H1 (cell line): Measurements from ENCODE around the gene TCEAL6. TPM values are rescaled to one million over a fixed set of nuclear protein-coding genes. Genes with fewer than 3 reads are reported as not detected.

ENCODE experiments used
- BCL11A ChIP-seq, 2 experiments: IDR thresholded peaks; one replicate each; pipeline ENCODE4 v1.6.1; 2011; ENCODE audit warnings: low read depth in 2 of 2, low read length in 2 of 2, mild to moderate bottlenecking in 2 of 2
- GTF2F1 ChIP-seq: IDR thresholded peaks from 2 replicates; pipeline ENCODE4 v1.6.1; 2012; ENCODE audit warnings: low read depth, low read length, improper control_type of control experiment, borderline replicate concordance
- MAFK ChIP-seq: IDR thresholded peaks from 2 replicates; pipeline ENCODE4 v1.6.1; 2012; ENCODE audit warnings: low read depth, mild to moderate bottlenecking, improper control_type of control experiment, low read length
- PHF8 ChIP-seq: fragments of 200-600 bp; sonication (generic); conservative IDR thresholded peaks from 2 replicates; pipeline ENCODE4 v1.7.1; 2012; ENCODE audit warnings: low read depth, mild to moderate bottlenecking, inconsistent platforms, low read length, moderate library complexity
- POLR2AphosphoS5 ChIP-seq: IDR thresholded peaks from 2 replicates; pipeline ENCODE4 v1.6.1; 2011; ENCODE audit warnings: low read depth, low read length
- POU5F1 ChIP-seq: IDR thresholded peaks from 2 replicates; pipeline ENCODE4 v1.6.1; 2011; ENCODE audit warnings: low read depth, mild to moderate bottlenecking, low read length, moderate library complexity
- RBBP5 ChIP-seq: IDR thresholded peaks from 2 replicates; pipeline ENCODE4 v1.7.1; 2012; ENCODE audit warnings: low read depth, mild to moderate bottlenecking, inconsistent platforms, low read length, moderate library complexity, borderline replicate concordance
- SIN3A ChIP-seq, 2 experiments: IDR thresholded peaks in 1 of 2; conservative IDR thresholded peaks in 1 of 2; 2 replicates each; pipeline ENCODE4 v1.6.1; 2011 to 2012; ENCODE audit warnings: low read length in 2 of 2, improper control_type of control experiment in 1 of 2, low read depth in 1 of 2, mild to moderate bottlenecking in 1 of 2
- SIX5 ChIP-seq: IDR thresholded peaks from 2 replicates; pipeline ENCODE4 v1.6.1; 2011; ENCODE audit warnings: mild to moderate bottlenecking, low read depth, low read length
- SP4 ChIP-seq: IDR thresholded peaks from 2 replicates; pipeline ENCODE4 v1.6.1; 2012; ENCODE audit warnings: low read length, inconsistent platforms
- polyA plus RNA-seq, 7 experiments: library from polyadenylated mRNA; depleted of rRNA in 3 of 7; stranded (reverse) in 5 of 7; unstranded in 2 of 7; fragments of >200 nt in 5 of 7; fragments of 200-250 nt in 2 of 7; gene quantifications; 1 replicate in 5 of 7; 2 replicates in 1 of 7; 4 replicates in 1 of 7; pipeline versions ENCODE4 v1.2.1 to v1.2.3, GENCODE V29; 2011 to 2013; ENCODE audit warnings: missing spikeins in 2 of 7, mixed read lengths in 2 of 7
- total RNA-seq: library from RNA; stranded (reverse); fragmentation: NEBNext Ultra II Directional; extraction: Animal tissue kit (Norgen Biotek cat#: 25700); gene quantifications from 2 replicates; pipeline ENCODE4 v1.2.1, GENCODE V29; 2021
- TF ChIP-seq, protein P1 (sequence below): fragments of 300-600 bp; sonication (generic); IDR thresholded peaks from 2 replicates; pipeline ENCODE4 v1.7.1; 2012; ENCODE audit warnings: low read length, moderate library complexity, mild to moderate bottlenecking, inconsistent platforms; ENCODE audit not compliant: insufficient replicate concordance
- TF ChIP-seq, protein P2 (sequence below): IDR thresholded peaks from 2 replicates; pipeline ENCODE4 v1.6.1; 2011; ENCODE audit warnings: low read depth, mild to moderate bottlenecking, low read length; ENCODE audit not compliant: insufficient read depth

Gene TCEAL6
- total and polyA plus RNA-seq, 2 of the 8 experiments (the other 6 are each of a cell fraction or from before 2014, with no cell fraction given), result not detected

DNA sequence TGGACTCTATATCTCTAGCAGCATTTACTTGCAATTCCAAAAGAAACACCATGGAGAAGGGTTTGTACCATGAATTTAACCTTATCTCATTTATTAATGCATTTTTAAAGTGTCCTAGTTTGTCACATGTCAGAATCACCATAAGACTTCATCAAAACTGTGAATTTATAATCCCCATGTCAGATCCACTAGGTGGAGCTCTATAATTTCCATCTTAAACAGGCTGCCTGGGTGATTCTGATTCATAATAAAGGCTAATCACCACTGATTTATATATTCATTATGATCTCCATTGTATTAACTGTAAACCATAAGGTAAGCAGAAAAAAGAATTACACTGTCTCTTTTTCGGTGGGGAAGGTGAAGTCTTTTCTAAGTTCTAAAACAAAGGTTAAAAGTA is 12.8 kb downstream of the TCEAL6 start (continued):
- TF ChIP-seq, protein P1, sequence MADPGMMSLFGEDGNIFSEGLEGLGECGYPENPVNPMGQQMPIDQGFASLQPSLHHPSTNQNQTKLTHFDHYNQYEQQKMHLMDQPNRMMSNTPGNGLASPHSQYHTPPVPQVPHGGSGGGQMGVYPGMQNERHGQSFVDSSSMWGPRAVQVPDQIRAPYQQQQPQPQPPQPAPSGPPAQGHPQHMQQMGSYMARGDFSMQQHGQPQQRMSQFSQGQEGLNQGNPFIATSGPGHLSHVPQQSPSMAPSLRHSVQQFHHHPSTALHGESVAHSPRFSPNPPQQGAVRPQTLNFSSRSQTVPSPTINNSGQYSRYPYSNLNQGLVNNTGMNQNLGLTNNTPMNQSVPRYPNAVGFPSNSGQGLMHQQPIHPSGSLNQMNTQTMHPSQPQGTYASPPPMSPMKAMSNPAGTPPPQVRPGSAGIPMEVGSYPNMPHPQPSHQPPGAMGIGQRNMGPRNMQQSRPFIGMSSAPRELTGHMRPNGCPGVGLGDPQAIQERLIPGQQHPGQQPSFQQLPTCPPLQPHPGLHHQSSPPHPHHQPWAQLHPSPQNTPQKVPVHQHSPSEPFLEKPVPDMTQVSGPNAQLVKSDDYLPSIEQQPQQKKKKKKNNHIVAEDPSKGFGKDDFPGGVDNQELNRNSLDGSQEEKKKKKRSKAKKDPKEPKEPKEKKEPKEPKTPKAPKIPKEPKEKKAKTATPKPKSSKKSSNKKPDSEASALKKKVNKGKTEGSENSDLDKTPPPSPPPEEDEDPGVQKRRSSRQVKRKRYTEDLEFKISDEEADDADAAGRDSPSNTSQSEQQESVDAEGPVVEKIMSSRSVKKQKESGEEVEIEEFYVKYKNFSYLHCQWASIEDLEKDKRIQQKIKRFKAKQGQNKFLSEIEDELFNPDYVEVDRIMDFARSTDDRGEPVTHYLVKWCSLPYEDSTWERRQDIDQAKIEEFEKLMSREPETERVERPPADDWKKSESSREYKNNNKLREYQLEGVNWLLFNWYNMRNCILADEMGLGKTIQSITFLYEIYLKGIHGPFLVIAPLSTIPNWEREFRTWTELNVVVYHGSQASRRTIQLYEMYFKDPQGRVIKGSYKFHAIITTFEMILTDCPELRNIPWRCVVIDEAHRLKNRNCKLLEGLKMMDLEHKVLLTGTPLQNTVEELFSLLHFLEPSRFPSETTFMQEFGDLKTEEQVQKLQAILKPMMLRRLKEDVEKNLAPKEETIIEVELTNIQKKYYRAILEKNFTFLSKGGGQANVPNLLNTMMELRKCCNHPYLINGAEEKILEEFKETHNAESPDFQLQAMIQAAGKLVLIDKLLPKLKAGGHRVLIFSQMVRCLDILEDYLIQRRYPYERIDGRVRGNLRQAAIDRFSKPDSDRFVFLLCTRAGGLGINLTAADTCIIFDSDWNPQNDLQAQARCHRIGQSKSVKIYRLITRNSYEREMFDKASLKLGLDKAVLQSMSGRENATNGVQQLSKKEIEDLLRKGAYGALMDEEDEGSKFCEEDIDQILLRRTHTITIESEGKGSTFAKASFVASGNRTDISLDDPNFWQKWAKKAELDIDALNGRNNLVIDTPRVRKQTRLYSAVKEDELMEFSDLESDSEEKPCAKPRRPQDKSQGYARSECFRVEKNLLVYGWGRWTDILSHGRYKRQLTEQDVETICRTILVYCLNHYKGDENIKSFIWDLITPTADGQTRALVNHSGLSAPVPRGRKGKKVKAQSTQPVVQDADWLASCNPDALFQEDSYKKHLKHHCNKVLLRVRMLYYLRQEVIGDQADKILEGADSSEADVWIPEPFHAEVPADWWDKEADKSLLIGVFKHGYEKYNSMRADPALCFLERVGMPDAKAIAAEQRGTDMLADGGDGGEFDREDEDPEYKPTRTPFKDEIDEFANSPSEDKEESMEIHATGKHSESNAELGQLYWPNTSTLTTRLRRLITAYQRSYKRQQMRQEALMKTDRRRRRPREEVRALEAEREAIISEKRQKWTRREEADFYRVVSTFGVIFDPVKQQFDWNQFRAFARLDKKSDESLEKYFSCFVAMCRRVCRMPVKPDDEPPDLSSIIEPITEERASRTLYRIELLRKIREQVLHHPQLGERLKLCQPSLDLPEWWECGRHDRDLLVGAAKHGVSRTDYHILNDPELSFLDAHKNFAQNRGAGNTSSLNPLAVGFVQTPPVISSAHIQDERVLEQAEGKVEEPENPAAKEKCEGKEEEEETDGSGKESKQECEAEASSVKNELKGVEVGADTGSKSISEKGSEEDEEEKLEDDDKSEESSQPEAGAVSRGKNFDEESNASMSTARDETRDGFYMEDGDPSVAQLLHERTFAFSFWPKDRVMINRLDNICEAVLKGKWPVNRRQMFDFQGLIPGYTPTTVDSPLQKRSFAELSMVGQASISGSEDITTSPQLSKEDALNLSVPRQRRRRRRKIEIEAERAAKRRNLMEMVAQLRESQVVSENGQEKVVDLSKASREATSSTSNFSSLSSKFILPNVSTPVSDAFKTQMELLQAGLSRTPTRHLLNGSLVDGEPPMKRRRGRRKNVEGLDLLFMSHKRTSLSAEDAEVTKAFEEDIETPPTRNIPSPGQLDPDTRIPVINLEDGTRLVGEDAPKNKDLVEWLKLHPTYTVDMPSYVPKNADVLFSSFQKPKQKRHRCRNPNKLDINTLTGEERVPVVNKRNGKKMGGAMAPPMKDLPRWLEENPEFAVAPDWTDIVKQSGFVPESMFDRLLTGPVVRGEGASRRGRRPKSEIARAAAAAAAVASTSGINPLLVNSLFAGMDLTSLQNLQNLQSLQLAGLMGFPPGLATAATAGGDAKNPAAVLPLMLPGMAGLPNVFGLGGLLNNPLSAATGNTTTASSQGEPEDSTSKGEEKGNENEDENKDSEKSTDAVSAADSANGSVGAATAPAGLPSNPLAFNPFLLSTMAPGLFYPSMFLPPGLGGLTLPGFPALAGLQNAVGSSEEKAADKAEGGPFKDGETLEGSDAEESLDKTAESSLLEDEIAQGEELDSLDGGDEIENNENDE, result no peak
- TF ChIP-seq MAFK (no peak), SIN3A (conservative IDR thresholded peaks at IDR 0.05 in 1 of 2, IDR thresholded peaks at IDR 0.05 in 1 of 2; ENCODE audit: low read depth in 1 of 2, low read length in 2 of 2) (no peak), GTF2F1 (no peak), PHF8 (no peak), SP4 (no peak), RBBP5 (no peak), POLR2AphosphoS5 (no peak), POU5F1 (no peak), BCL11A (IDR thresholded peaks at IDR 0.05; ENCODE audit: low read depth in 2 of 2, low read length in 2 of 2) (no peak), SIX5 (no peak)
- TF ChIP-seq, protein P2, sequence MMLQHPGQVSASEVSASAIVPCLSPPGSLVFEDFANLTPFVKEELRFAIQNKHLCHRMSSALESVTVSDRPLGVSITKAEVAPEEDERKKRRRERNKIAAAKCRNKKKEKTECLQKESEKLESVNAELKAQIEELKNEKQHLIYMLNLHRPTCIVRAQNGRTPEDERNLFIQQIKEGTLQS, result no peak
